Adipocyte (in vitro differentiated cells): ENCODE data around the gene NRP2.

Source experiments
- DNase-seq: peaks from one replicate; pipeline ENCODE4 v3.0.0-alpha.2; 2015; ENCODE audit warnings: low read depth
- H3K27me3 ChIP-seq: replicated peaks from 2 replicates; pipeline ENCODE4 v1.7.0; 2013; ENCODE audit warnings: mild to moderate bottlenecking, low read length, moderate library complexity; ENCODE audit not compliant: control insufficient read depth, insufficient read depth
- H3K36me3 ChIP-seq: 2 replicates; pipeline ENCODE4 v1.7.0; 2013; ENCODE audit warnings: low read length, mild to moderate bottlenecking, moderate library complexity; ENCODE audit not compliant: control insufficient read depth, insufficient read depth, severe bottlenecking
- H3K4me1 ChIP-seq: 2 replicates; pipeline ENCODE4 v1.7.0; 2013; ENCODE audit warnings: mild to moderate bottlenecking, low read length, moderate library complexity; ENCODE audit not compliant: control insufficient read depth, insufficient read depth
- H3K4me3 ChIP-seq: 2 replicates; pipeline ENCODE4 v1.7.0; 2013; ENCODE audit warnings: mild to moderate bottlenecking, low read length, moderate library complexity
- H3K9ac ChIP-seq: 2 replicates; pipeline ENCODE4 v1.7.0; 2013; ENCODE audit warnings: mild to moderate bottlenecking, low read length, moderate library complexity
- H3K9me3 ChIP-seq: 2 replicates; pipeline ENCODE4 v1.7.0; 2013; ENCODE audit warnings: mild to moderate bottlenecking, low read length, moderate library complexity; ENCODE audit not compliant: control insufficient read depth

NRP2 gene

GRCh38 chr2:205701509-205701908 is 19.2 kb downstream of the NRP2 start:
- H3K4me3 ChIP-seq = no peak overlapping the region
- H3K36me3 ChIP-seq = peaks cover 6% of the 10 kb centered on the region
- H3K9ac ChIP-seq = peak overlapping the region; percentile 13
- DNase-seq = peak; percentile 44
- no peaks in the 10 kb centered on the region for H3K27me3 ChIP-seq
- H3K9me3 ChIP-seq = no peaks in the 10 kb centered on the region
- peaks cover 77% of the 10 kb centered on the region for H3K4me1 ChIP-seq

DNA sequence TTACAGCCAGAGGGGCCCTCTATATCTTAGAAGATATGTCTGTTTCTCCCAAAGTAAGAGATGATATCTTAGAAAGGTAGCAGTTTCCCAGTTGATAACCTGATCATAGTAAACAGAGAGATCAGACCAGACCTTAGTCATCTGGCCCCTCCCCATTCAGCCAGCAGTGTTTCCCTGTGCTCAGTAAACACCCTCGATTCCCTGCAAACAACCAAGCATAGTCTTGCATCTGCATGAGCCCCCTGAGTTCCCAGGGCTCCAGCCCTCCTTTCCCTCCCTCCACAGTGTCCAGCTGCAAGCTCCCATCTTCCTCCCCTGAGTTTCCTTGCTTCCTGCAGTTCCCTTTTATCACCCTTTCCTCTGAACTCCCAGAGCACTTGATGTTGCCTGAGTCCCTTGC is 20.3 kb downstream of the NRP2 start:
- DNase-seq = no peak
- H3K9ac ChIP-seq = no peak overlapping the region
- no peak overlapping the region for H3K4me3 ChIP-seq
- H3K36me3 ChIP-seq = peaks cover 4% of the 10 kb centered on the region
- no peaks in the 10 kb centered on the region for H3K27me3 ChIP-seq
- peaks cover 85% of the 10 kb centered on the region for H3K4me1 ChIP-seq
- no peaks in the 10 kb centered on the region for H3K9me3 ChIP-seq

GRCh38 chr2:205703471-205704126 is 21.3 kb downstream of the NRP2 start:
- DNase-seq = no peak
- Histone ChIP-seq H3K36me3 (no peaks in the 10 kb centered on the region), H3K4me3 (no peak overlapping the region), H3K27me3 (no peaks in the 10 kb centered on the region), H3K4me1 (peaks cover 77% of the 10 kb centered on the region), H3K9me3 (no peaks in the 10 kb centered on the region), H3K9ac (no peak overlapping the region)

DNA sequence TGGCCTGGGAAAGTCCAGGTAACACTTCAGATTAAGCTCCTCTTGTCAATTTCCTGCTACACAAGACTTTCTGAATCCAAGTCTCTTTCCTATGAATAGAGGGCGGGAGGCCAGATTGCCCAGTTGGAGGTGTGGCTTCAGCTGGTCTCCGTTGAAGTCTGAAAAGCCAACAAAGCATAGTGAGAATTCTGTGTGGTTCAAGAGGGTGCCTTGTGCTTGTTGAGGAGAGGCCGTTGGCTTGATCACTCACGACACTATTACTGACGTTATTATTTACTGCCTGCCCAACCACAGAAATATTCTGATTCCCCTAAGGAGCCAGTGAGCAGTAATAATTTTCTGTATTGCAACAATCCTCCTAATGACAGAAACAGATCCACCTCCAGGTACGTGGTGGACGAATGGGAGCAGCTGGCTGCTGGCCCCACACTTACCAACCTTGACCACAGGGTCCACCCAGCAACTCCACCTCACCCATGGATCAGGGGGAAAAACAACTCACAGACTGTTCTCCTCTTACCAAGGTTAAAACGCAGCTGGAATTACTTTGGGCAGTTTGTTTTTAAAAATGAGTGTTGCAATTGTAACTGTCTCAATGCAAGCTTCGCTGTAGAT is 21.9 kb downstream of the NRP2 start:
- Histone ChIP-seq H3K36me3 (no peaks in the 10 kb centered on the region), H3K27me3 (no peaks in the 10 kb centered on the region), H3K4me3 (peak overlapping the region; percentile 15), H3K4me1 (peaks cover 70% of the 10 kb centered on the region), H3K9ac (peak overlapping the region; percentile 30), H3K9me3 (no peaks in the 10 kb centered on the region)
- peak; percentile 68 for DNase-seq

DNA sequence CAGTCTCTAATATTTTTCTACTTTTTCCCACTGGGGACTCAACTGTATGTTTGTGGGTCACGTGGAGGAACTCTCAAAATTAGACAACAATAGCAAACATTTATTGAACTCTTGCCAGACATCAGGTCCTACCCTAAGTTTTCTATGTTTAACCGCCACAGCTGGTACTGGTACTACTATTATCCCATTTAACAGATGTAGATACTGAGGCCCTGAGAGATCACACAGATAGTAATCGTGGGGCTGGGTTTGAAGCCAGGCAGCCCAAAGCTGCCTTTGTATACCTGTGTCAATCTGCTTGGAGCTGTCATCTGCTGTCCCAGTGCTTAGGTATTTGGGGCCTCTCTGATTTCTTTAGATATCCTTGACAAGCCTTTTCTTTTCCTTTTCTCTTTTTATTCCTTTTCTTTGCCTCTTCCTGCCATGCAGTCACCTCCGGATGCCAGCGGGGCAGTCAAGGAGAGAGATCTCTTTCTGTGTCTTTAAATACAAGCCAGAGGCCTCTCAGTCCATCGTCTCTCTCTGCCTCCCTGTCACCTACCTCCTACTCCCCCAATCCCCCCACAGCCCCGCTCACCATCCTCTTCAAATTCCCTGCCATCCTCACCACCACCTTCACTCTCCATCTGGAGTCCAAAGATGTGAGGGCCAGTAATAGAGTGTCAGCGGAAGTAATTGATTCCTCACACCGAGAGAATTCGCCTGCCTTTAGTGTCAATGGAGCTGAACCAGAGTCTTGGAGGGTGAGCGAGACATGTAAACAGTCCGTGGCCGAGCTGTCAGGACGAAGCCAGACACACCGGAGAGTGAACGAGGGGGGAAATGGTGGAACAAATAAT is 23.4 kb downstream of the NRP2 start:
- H3K4me1 ChIP-seq = peaks cover 57% of the 10 kb centered on the region
- H3K27me3 ChIP-seq = no peaks in the 10 kb centered on the region
- no peak for DNase-seq
- H3K36me3 ChIP-seq = no peaks in the 10 kb centered on the region
- no peaks in the 10 kb centered on the region for H3K9me3 ChIP-seq
- H3K9ac ChIP-seq = no peak overlapping the region
- H3K4me3 ChIP-seq = no peak overlapping the region

DNA sequence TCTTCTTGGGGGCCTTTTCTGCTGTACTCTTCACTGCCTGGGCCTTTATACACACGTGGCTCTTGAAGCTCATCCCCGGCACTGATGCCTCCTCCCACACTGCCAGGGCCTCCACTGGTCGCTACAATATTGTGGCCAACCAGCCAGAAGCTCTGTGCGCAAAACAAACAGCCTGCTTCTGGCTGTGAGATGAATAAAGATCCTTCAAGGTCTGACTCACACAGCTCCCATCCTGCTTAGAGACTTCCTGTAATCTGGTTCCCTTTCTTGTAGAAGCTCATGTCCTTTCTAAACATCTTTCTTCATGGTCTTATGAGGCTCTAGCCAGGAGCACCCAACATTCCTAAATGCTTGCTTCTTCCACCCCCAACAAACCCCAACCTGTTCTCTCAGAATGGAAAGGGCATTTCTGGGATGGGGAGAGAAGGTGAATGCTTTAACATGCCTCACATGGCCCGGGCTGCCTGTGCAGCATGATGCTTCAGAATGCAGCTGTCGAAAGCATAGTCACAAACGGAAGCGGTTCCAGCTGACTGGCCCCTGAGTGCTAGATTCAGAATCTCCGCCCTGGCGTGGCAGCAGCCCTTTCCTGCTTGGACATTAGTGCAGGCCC is 24.6 kb downstream of the NRP2 start:
- no peaks in the 10 kb centered on the region for H3K27me3 ChIP-seq
- no peaks in the 10 kb centered on the region for H3K36me3 ChIP-seq
- H3K4me3 ChIP-seq = no peak overlapping the region
- H3K9me3 ChIP-seq = no peaks in the 10 kb centered on the region
- peaks cover 45% of the 10 kb centered on the region for H3K4me1 ChIP-seq
- peak; percentile 78 for DNase-seq
- H3K9ac ChIP-seq = peak overlapping the region; percentile 49

- peaks cover 40% of the 10 kb centered on the region for H3K4me1 ChIP-seq
- no peak for DNase-seq
- no peaks in the 10 kb centered on the region for H3K36me3 ChIP-seq
Observed at GRCh38 chr2:205708231-205708631, 25.9 kb downstream of the NRP2 start.

GRCh38 chr2:205709319-205709718 is 27.0 kb downstream of the NRP2 start:
- H3K27me3 ChIP-seq = no peaks in the 10 kb centered on the region
- no peak overlapping the region for H3K4me3 ChIP-seq
- no peak for DNase-seq
- no peaks in the 10 kb centered on the region for H3K9me3 ChIP-seq
- H3K4me1 ChIP-seq = peaks cover 36% of the 10 kb centered on the region
- no peak overlapping the region for H3K9ac ChIP-seq
- H3K36me3 ChIP-seq = no peaks in the 10 kb centered on the region

More at GRCh38 chr2:205708231-205708631, 25.9 kb downstream of the NRP2 start:
- Histone ChIP-seq H3K27me3 (no peaks in the 10 kb centered on the region), H3K9ac (no peak overlapping the region), H3K9me3 (no peaks in the 10 kb centered on the region), H3K4me3 (no peak overlapping the region)

DNA sequence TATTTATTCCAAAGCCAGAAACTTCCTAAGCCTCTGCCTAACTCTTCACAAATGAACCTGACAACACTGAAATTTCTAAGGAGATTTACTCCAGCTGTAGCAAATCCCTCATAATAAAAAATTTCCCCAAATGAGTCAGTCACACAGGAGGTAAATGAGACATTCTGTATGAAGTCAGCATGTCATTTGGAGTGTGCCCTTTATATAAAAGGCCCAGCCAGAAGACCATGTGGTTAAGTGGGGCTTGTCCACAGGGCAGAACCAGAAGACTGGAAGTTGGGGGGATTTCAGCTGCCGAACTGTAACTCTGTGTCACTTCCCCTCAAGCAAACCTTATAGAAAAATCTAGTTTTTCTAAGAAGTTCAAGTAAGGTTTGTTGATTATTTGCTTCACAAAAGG is 30.2 kb downstream of the NRP2 start:
- no peak overlapping the region for H3K4me3 ChIP-seq
- H3K9me3 ChIP-seq = no peaks in the 10 kb centered on the region
- H3K4me1 ChIP-seq = peaks cover 19% of the 10 kb centered on the region

DNA sequence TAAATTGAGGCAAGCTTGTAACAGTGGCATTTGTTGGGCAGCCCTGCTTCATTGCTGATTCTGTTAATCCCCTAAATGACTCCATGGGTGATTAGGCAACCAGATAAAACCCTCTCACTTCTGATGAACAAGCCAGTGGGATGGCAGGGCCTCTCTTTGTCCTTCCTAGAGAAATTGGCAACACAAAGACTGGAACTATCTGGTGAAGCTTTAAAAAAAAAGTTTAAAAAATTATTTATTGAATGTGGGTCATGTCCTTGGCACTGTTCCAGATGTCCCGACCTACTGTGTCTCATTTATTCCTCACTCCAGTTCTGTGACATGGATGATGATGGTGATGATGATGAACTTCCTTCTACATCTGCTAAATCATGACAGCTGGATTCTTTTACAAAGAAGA is 30.8 kb downstream of the NRP2 start:
- H3K4me1 ChIP-seq = peaks cover 25% of the 10 kb centered on the region
- H3K36me3 ChIP-seq = peaks cover 4% of the 10 kb centered on the region
- no peak overlapping the region for H3K9ac ChIP-seq
- no peaks in the 10 kb centered on the region for H3K27me3 ChIP-seq
- no peak for DNase-seq
- no peaks in the 10 kb centered on the region for H3K9me3 ChIP-seq
- no peak overlapping the region for H3K4me3 ChIP-seq

More for the DNA sequence above, 30.2 kb downstream of the NRP2 start:
- Histone ChIP-seq H3K36me3 (peaks cover 3% of the 10 kb centered on the region), H3K9ac (no peak overlapping the region), H3K27me3 (no peaks in the 10 kb centered on the region)
- DNase-seq = peak; percentile 59
